HUES48 (cell line): Measurements from ENCODE around the gene STON1.
"Not testable (repeated sequence)": the region's sequence is repeated elsewhere in the genome, so short reads cannot be mapped to it uniquely, and the experiment has no call there.

ENCODE experiments used
- H3K27ac ChIP-seq: one replicate; pipeline ENCODE4 v1.7.0; 2013; ENCODE audit warnings: low read depth, low read length, inconsistent platforms
- H3K27me3 ChIP-seq: 2 replicates; pipeline ENCODE4 v1.6.1; 2013; ENCODE audit warnings: mild to moderate bottlenecking, low read length; ENCODE audit not compliant: control insufficient read depth, insufficient read depth
- H3K36me3 ChIP-seq: 2 replicates; pipeline ENCODE4 v1.6.1; 2013; ENCODE audit warnings: low read length; ENCODE audit not compliant: control insufficient read depth, insufficient read depth
- H3K4me1 ChIP-seq: 2 replicates; pipeline ENCODE4 v1.6.1; 2013; ENCODE audit warnings: mild to moderate bottlenecking, low read length; ENCODE audit not compliant: control insufficient read depth, insufficient read depth
- H3K4me3 ChIP-seq: 2 replicates; pipeline ENCODE4 v1.5.1; 2013; ENCODE audit warnings: mild to moderate bottlenecking, low read depth, low read length
- H3K9ac ChIP-seq: 2 replicates; pipeline ENCODE4 v1.6.1; 2013; ENCODE audit warnings: mild to moderate bottlenecking, low read depth, low read length, moderate library complexity
- H3K9me3 ChIP-seq: 2 replicates; pipeline ENCODE4 v1.6.1; 2013; ENCODE audit warnings: low read length; ENCODE audit not compliant: control insufficient read depth, insufficient read depth

The STON1 gene

GRCh38 chr2:48508461-48509124, 21.4 kb upstream of the STON1 start:
- Histone ChIP-seq H3K27me3 (no peaks in the 10 kb centered on the region), H3K27ac (peak overlapping the region; percentile 98), H3K4me3 (peak overlapping the region; percentile 20; the same call in 1 of the 2 replicates), H3K36me3 (peaks cover 39% of the 10 kb centered on the region), H3K4me1 (peaks cover 34% of the 10 kb centered on the region), H3K9ac (peak overlapping the region; percentile 71), H3K9me3 (no peaks in the 10 kb centered on the region)

DNA sequence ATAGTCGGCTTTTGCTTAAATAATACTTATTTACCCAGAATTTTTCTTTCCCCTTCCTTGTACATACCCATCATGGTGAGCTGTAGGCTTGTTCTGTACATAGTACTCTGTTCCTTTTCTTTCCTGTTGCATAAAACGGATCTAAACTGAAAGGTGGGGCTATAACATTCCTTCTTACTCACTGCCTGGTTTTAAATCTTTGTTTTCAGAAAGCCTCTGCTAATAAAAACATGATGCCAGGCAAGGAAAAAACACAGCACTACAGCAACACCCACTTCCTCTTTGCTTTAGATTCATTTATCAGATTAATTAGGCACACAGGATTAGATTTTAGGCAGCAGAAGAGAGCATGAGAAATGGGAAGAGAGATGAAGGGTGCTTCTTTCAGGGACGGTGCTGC, 19.6 kb upstream of the STON1 start:
- Histone ChIP-seq H3K4me1 (peaks cover 34% of the 10 kb centered on the region), H3K36me3 (peaks cover 48% of the 10 kb centered on the region), H3K27me3 (no peaks in the 10 kb centered on the region), H3K9me3 (no peaks in the 10 kb centered on the region), H3K27ac (no peak overlapping the region), H3K9ac (peak overlapping the region; percentile 25; the same call in 1 of the 2 replicates), H3K4me3 (no peak overlapping the region)

DNA sequence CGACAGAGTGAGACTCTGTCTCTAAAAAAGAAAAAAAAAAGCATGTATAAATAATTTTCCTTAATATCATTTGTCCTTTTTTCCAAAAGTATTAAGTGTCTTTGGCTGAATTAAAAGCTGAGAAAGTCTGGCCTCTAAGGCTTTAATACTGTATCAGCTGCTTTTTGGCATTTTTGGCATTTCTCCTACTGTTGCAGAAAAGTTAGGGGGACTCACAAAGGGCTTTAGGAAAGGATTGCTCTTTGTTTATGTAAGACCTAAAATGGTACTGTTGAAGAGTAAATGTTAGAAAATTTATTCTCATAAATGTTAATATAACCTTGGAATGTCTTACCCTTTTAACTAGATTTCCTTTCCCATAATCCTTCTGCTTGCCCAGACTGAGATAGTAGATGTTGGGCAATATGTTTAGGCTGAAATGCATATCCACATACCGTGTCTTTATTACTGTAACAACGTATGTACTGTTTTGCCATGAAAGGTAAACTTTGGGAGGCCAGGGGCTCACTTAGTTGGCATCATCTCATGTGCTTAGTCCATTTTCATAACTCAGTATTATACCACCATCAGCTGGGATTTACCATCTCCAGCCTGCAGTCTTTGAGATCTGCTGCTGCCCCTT, 18.0 kb upstream of the STON1 start:
- peaks cover 53% of the 10 kb centered on the region for H3K36me3 ChIP-seq
- H3K4me1 ChIP-seq = peaks cover 34% of the 10 kb centered on the region
- no peak overlapping the region for H3K4me3 ChIP-seq
- no peak overlapping the region for H3K27ac ChIP-seq
- no peak overlapping the region for H3K9ac ChIP-seq
- no peaks in the 10 kb centered on the region for H3K27me3 ChIP-seq
- no peaks in the 10 kb centered on the region for H3K9me3 ChIP-seq

- Histone ChIP-seq H3K4me1 (peaks cover 34% of the 10 kb centered on the region), H3K9me3 (no peaks in the 10 kb centered on the region), H3K9ac (no peak overlapping the region), H3K4me3 (no peak overlapping the region), H3K27ac (no peak overlapping the region), H3K36me3 (peaks cover 57% of the 10 kb centered on the region), H3K27me3 (no peaks in the 10 kb centered on the region)
Observed at GRCh38 chr2:48512571-48512970, 17.4 kb upstream of the STON1 start.

- peaks cover 68% of the 10 kb centered on the region for H3K36me3 ChIP-seq
Observed at GRCh38 chr2:48514348-48515003, 15.5 kb upstream of the STON1 start.

GRCh38 chr2:48515513-48515985, 14.4 kb upstream of the STON1 start:
- Histone ChIP-seq H3K4me3 (no peak overlapping the region), H3K36me3 (peaks cover 58% of the 10 kb centered on the region), H3K27ac (no peak overlapping the region)

More at GRCh38 chr2:48514348-48515003, 15.5 kb upstream of the STON1 start:
- H3K4me1 ChIP-seq = peaks cover 21% of the 10 kb centered on the region
- H3K9ac ChIP-seq = no peak overlapping the region
- no peaks in the 10 kb centered on the region for H3K9me3 ChIP-seq
- no peak overlapping the region for H3K27ac ChIP-seq
- no peak overlapping the region for H3K4me3 ChIP-seq
- H3K27me3 ChIP-seq = no peaks in the 10 kb centered on the region

GRCh38 chr2:48519593-48519992, 10.4 kb upstream of the STON1 start:
- H3K27me3 ChIP-seq = no peaks in the 10 kb centered on the region
- H3K4me1 ChIP-seq = no peaks in the 10 kb centered on the region
- H3K9me3 ChIP-seq = no peaks in the 10 kb centered on the region
- H3K9ac ChIP-seq = no peak overlapping the region
- peaks cover 36% of the 10 kb centered on the region for H3K36me3 ChIP-seq
- no peak overlapping the region for H3K4me3 ChIP-seq
- H3K27ac ChIP-seq = no peak overlapping the region

More at GRCh38 chr2:48515513-48515985, 14.4 kb upstream of the STON1 start:
- H3K9me3 ChIP-seq = no peaks in the 10 kb centered on the region
- H3K9ac ChIP-seq = no peak overlapping the region
- no peaks in the 10 kb centered on the region for H3K27me3 ChIP-seq
- H3K4me1 ChIP-seq = peaks cover 11% of the 10 kb centered on the region

- peaks cover 13% of the 10 kb centered on the region for H3K4me1 ChIP-seq
- H3K36me3 ChIP-seq, H3K9ac ChIP-seq, H3K27me3 ChIP-seq, H3K4me3 ChIP-seq, H3K27ac ChIP-seq, H3K9me3 ChIP-seq: not testable (repeated sequence)
Observed at GRCh38 chr2:48524756-48525155, 5.2 kb upstream of the STON1 start.

- Histone ChIP-seq H3K4me1 (peaks cover 13% of the 10 kb centered on the region), H3K27ac (no peak overlapping the region), H3K4me3 (no peak overlapping the region), H3K36me3 (peaks cover 7% of the 10 kb centered on the region; the same call in 1 of the 2 replicates), H3K9me3 (no peaks in the 10 kb centered on the region), H3K9ac (no peak overlapping the region), H3K27me3 (no peaks in the 10 kb centered on the region)
Observed at GRCh38 chr2:48525269-48525943, 4.5 kb upstream of the STON1 start.

DNA sequence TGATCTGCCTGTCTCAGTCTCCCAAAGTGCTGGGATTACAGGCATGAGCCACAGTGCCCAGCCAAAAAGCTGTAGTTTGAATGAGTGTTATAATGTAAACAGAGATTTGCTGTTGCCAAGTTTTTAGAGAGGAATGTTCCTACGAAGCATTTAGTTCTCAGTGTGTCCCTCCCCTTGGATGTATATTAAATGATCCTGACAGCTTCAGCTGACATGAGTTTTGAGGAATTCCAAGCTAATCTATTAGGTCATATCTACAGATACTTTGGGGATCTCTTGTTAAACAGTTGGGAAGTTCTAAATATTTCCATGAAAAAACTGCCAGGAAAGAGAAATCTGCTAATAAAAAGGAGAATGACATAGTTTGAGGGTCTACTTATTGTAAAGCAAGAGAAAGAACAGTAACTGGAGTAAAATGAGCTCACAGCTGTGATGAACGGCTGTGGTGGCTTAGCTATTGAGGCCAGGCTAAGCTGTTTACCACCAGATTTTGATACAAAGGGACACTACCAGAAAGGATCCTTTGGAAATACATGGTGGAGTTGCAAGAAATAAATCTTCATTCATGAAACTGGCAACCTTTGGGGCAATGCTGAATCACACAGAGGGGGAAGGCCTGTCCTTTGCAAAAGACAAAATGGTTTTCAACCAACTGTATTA, 2.6 kb upstream of the STON1 start:
- Histone ChIP-seq H3K27ac (no peak overlapping the region), H3K9ac (no peak overlapping the region), H3K9me3 (no peaks in the 10 kb centered on the region), H3K27me3 (no peaks in the 10 kb centered on the region), H3K4me3 (no peak overlapping the region), H3K36me3 (0 out of 2 replicates have a peak, but pooled peaks cover 4% of the 10 kb centered on the region), H3K4me1 (peaks cover 19% of the 10 kb centered on the region)
